Transverse colon (tissue), 4 donors: ENCODE results near the gene ATP9A.

Source experiments
- CTCF ChIP-seq, 5 experiments: fragments of 200-600 bp in 3 of 5; fragments of 450-650 bp in 2 of 5; sonication (generic) in 3 of 5; IDR thresholded peaks; 1 replicate in 2 of 5; 2 replicates in 3 of 5; pipeline ENCODE4 v1.5.1; 2016 to 2017; ENCODE audit warnings: antibody characterized with exemption in 5 of 5, inconsistent platforms in 3 of 5, mild to moderate bottlenecking in 2 of 5, moderate library complexity in 1 of 5
- EP300 ChIP-seq: sonication (generic); formaldehyde crosslinking; IDR thresholded peaks from one replicate; pipeline ENCODE4 v1.6.1; 2017; ENCODE audit warnings: antibody characterized with exemption, low read depth
- POLR2AphosphoS5 ChIP-seq, 3 donors: sonication (generic); formaldehyde crosslinking; IDR thresholded peaks; one replicate each; pipeline ENCODE4 v1.6.1; 2016; ENCODE audit warnings: antibody characterized with exemption in 3 of 3

- TF ChIP-seq CTCF (IDR thresholded peaks at IDR 0.05) (no peak), POLR2AphosphoS5 (IDR thresholded peaks at IDR 0.05) (no peak), EP300 (no peak)
Measured at GRCh38 chr20:51587145-51587544, 181.0 kb downstream of the ATP9A start.
